Measurements from ENCODE around the gene SIRT1. TPM values are rescaled to one million over a fixed set of nuclear protein-coding genes. Genes with fewer than 3 reads are reported as not detected.

SIRT1 gene
- total RNA-seq, 1 experiment from 2014 or later = 51.3 TPM

DNA sequence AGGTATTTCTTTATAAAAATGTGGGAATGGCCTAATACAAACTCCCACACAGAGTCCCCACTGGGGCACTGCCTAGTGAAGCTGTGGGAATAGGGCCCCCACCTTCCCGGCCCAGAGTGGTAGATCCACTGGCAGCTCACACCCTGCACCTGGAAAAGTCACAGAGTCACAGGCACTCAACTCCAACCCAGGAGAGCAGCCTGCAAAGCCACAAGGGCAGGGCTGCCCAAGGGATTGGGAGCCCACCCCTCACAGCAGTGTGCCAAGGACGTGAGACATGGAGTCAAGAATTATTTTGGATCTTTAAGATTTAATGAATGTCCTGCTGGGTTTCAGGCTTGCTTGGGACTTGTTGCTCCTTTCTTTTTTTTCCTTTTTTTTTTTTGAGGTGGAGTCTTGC lies 41.2 kb upstream of the SIRT1 start:
- H3K27me3 Mint-ChIP-seq (ENCODE audit: low read depth) = no peaks in the 10 kb centered on the region; the same call in 1 of the 2 replicates
- no peak overlapping the region for H3K4me3 Mint-ChIP-seq
- TF ChIP-seq, protein P1, sequence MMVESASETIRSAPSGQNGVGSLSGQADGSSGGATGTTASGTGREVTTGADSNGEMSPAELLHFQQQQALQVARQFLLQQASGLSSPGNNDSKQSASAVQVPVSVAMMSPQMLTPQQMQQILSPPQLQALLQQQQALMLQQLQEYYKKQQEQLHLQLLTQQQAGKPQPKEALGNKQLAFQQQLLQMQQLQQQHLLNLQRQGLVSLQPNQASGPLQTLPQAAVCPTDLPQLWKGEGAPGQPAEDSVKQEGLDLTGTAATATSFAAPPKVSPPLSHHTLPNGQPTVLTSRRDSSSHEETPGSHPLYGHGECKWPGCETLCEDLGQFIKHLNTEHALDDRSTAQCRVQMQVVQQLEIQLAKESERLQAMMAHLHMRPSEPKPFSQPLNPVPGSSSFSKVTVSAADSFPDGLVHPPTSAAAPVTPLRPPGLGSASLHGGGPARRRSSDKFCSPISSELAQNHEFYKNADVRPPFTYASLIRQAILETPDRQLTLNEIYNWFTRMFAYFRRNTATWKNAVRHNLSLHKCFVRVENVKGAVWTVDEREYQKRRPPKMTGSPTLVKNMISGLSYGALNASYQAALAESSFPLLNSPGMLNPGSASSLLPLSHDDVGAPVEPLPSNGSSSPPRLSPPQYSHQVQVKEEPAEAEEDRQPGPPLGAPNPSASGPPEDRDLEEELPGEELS (CRISPR knock-in tag; IDR thresholded peaks at IDR 0.05) = no peak
- H3K4me1 Mint-ChIP-seq = no peaks in the 10 kb centered on the region
- ATAC-seq = no peak
- ChIA-PET CTCF (no interaction called here), POLR2A (no interaction called here)
- H3K36me3 Mint-ChIP-seq = peaks cover 14% of the 10 kb centered on the region; the same call in 1 of the 2 replicates
- peaks cover 18% of the 10 kb centered on the region for H3K9me3 Mint-ChIP-seq
- DNase-seq (ENCODE audit: low spot score) = no peak
- no peak overlapping the region for H3K27ac Mint-ChIP-seq

DNA sequence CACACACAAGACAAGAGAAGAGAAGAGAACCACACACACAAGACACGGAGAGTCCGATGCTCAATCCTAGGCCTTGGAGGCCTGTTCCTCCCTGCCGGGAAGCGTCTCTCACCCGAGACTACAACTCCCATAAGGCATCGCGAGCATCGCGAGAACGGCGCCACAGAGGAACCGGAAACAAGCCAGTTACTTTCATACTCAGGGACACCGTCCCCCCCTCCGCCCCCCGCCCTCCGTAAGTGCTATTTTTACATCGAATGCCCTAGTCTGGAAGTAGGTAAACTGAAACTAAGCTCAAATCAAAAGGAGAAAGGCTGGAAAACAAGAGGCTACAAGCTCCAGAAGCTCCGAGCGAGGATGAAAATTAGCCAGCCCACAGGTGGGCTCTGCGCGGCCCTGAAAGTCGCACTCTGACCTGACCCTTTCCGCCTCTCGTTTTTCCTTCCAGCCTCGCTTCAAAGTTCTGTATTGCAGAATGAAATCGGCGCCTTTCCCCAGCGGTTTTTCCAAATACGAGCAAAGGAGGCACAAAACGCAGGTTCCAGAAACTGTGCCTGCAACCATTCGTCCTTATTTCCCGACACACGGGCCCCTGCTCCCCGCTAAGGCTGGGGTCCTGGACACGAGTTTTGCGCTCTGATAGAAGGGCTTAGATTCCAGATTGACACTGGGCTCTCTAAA lies 35.0 kb upstream of the SIRT1 start:
- H3K9me3 Mint-ChIP-seq = no peaks in the 10 kb centered on the region
- DNase-seq (ENCODE audit: low spot score) (peak; percentile 96), ATAC-seq (peak; percentile 99)
- H3K36me3 Mint-ChIP-seq = no peaks in the 10 kb centered on the region
- peak overlapping the region; percentile 94 for H3K27ac Mint-ChIP-seq
- no peaks in the 10 kb centered on the region; the same call in 1 of the 2 replicates for H3K27me3 Mint-ChIP-seq (ENCODE audit: low read depth)
- ChIA-PET CTCF (interaction anchor here (1.9 kb wide), 1 partner anchor 61 kb away, joined by 10 read pairs; no protein-coding TSS in a partner anchor), POLR2A (interaction anchor here (0.6 to 0.7 kb wide), 2 partner anchors 13 to 38 kb away, joined by 4 to 6 read pairs; no protein-coding TSS in a partner anchor)
- H3K4me3 Mint-ChIP-seq = peak overlapping the region; percentile 95
- peaks cover 2% of the 10 kb centered on the region; the same call in 1 of the 2 replicates for H3K4me1 Mint-ChIP-seq
- TF ChIP-seq ZNF416 (CRISPR knock-in tag; IDR thresholded peaks at IDR 0.05) (no peak), ZNF671 (CRISPR knock-in tag; IDR thresholded peaks at IDR 0.05) (no peak), ESRRA (CRISPR knock-in tag; IDR thresholded peaks at IDR 0.05; ENCODE audit: borderline replicate concordance) (no peak), RORB (CRISPR knock-in tag; IDR thresholded peaks at IDR 0.05) (no peak), FOXK1 (CRISPR knock-in tag; IDR thresholded peaks at IDR 0.05) (peak; percentile 84), ETV6 (CRISPR knock-in tag; IDR thresholded peaks at IDR 0.05) (0 out of 2 replicates have a peak, but pooled peaks have one; percentile 33), GABPB1 (CRISPR knock-in tag; IDR thresholded peaks at IDR 0.05) (0 out of 2 replicates have a peak, but pooled peaks have one; percentile 64), IRF2 (CRISPR knock-in tag; IDR thresholded peaks at IDR 0.05; ENCODE audit: borderline replicate concordance, low read depth) (no peak), SP1 (CRISPR knock-in tag; conservative IDR thresholded peaks at IDR 0.05) (0 out of 2 replicates have a peak, but pooled peaks have one; percentile 36), FOXP1 (CRISPR knock-in tag; IDR thresholded peaks at IDR 0.05; ENCODE audit: borderline replicate concordance) (0 out of 2 replicates have a peak, but pooled peaks have one; percentile 29)
- TF ChIP-seq, protein P2, sequence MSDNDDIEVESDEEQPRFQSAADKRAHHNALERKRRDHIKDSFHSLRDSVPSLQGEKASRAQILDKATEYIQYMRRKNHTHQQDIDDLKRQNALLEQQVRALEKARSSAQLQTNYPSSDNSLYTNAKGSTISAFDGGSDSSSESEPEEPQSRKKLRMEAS (CRISPR knock-in tag; IDR thresholded peaks at IDR 0.05) = no peak

DNA sequence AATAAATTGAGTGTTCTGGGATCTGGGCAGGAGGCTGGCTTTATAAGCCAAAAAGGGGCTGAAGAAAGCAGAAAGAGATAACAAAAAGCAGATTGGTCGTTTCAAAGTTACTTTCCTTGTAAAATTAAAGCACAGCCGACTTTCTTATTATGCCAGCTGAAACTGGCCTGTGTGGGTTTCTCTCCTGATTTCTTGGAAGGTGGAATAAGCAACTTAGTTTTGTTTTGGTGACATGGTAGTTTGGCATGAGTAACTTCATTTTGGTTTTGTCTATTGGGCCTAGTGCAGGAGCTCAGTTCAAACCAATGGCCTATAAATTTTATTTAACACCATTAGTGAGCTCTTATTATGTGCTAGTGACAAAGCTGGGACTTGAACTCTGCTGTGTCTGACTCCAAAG lies 33.3 kb upstream of the SIRT1 start:
- H3K9me3 Mint-ChIP-seq = no peaks in the 10 kb centered on the region
- H3K4me1 Mint-ChIP-seq = peaks cover 7% of the 10 kb centered on the region
- CTCF ChIA-PET = no interaction called here
- POLR2A ChIA-PET = no interaction called here
- H3K4me3 Mint-ChIP-seq = peak overlapping the region; percentile 10; the same call in 1 of the 2 replicates
- DNase-seq (ENCODE audit: low spot score) (no peak), ATAC-seq (no peak)
- no peaks in the 10 kb centered on the region for H3K36me3 Mint-ChIP-seq
- no peaks in the 10 kb centered on the region; the same call in 1 of the 2 replicates for H3K27me3 Mint-ChIP-seq (ENCODE audit: low read depth)
- no peak for TF ChIP-seq ZBTB21 (CRISPR knock-in tag; IDR thresholded peaks at IDR 0.05; ENCODE audit: borderline replicate concordance)
- no peak for TF ChIP-seq JAZF1 (CRISPR knock-in tag; IDR thresholded peaks at IDR 0.05)
- TF ChIP-seq SMAD4 (CRISPR knock-in tag; IDR thresholded peaks at IDR 0.05) = no peak
- TF ChIP-seq GRHL2 (CRISPR knock-in tag; IDR thresholded peaks at IDR 0.05; ENCODE audit: insufficient replicate concordance, severe bottlenecking) = no peak
- TF ChIP-seq, protein P2 (CRISPR knock-in tag; IDR thresholded peaks at IDR 0.05) = no peak
- TF ChIP-seq, protein P3, sequence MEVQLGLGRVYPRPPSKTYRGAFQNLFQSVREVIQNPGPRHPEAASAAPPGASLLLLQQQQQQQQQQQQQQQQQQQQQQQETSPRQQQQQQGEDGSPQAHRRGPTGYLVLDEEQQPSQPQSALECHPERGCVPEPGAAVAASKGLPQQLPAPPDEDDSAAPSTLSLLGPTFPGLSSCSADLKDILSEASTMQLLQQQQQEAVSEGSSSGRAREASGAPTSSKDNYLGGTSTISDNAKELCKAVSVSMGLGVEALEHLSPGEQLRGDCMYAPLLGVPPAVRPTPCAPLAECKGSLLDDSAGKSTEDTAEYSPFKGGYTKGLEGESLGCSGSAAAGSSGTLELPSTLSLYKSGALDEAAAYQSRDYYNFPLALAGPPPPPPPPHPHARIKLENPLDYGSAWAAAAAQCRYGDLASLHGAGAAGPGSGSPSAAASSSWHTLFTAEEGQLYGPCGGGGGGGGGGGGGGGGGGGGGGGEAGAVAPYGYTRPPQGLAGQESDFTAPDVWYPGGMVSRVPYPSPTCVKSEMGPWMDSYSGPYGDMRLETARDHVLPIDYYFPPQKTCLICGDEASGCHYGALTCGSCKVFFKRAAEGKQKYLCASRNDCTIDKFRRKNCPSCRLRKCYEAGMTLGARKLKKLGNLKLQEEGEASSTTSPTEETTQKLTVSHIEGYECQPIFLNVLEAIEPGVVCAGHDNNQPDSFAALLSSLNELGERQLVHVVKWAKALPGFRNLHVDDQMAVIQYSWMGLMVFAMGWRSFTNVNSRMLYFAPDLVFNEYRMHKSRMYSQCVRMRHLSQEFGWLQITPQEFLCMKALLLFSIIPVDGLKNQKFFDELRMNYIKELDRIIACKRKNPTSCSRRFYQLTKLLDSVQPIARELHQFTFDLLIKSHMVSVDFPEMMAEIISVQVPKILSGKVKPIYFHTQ (CRISPR knock-in tag; IDR thresholded peaks at IDR 0.05) = no peak
- TF ChIP-seq, protein P4, sequence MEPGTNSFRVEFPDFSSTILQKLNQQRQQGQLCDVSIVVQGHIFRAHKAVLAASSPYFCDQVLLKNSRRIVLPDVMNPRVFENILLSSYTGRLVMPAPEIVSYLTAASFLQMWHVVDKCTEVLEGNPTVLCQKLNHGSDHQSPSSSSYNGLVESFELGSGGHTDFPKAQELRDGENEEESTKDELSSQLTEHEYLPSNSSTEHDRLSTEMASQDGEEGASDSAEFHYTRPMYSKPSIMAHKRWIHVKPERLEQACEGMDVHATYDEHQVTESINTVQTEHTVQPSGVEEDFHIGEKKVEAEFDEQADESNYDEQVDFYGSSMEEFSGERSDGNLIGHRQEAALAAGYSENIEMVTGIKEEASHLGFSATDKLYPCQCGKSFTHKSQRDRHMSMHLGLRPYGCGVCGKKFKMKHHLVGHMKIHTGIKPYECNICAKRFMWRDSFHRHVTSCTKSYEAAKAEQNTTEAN (CRISPR knock-in tag; IDR thresholded peaks at IDR 0.05) = no peak
- TF ChIP-seq, protein P5, sequence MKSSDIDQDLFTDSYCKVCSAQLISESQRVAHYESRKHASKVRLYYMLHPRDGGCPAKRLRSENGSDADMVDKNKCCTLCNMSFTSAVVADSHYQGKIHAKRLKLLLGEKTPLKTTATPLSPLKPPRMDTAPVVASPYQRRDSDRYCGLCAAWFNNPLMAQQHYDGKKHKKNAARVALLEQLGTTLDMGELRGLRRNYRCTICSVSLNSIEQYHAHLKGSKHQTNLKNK (CRISPR knock-in tag; IDR thresholded peaks at IDR 0.05) = no peak
- TF ChIP-seq IRF2 (CRISPR knock-in tag; IDR thresholded peaks at IDR 0.05; ENCODE audit: borderline replicate concordance, low read depth) = no peak
- TF ChIP-seq, protein P6, sequence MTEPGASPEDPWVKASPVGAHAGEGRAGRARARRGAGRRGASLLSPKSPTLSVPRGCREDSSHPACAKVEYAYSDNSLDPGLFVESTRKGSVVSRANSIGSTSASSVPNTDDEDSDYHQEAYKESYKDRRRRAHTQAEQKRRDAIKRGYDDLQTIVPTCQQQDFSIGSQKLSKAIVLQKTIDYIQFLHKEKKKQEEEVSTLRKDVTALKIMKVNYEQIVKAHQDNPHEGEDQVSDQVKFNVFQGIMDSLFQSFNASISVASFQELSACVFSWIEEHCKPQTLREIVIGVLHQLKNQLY (CRISPR knock-in tag; IDR thresholded peaks at IDR 0.05) = no peak
- no peak overlapping the region for H3K27ac Mint-ChIP-seq

Data from WTC11 (cell line).